Activated naive CD8-positive, alpha-beta T cell treated with anti-CD3 and anti-CD28 coated beads for 36 hours (primary cell): Measurements from ENCODE around the gene GALNT2. TPM values are rescaled to one million over a fixed set of nuclear protein-coding genes. Genes with fewer than 3 reads are reported as not detected.

Experiments
- DNase-seq: peaks from one replicate; pipeline ENCODE4 v3.0.0; 2021
- H3K27ac Mint-ChIP-seq: one replicate; pipeline ENCODE4 v1.8.0; 2022; ENCODE audit warnings: mild to moderate bottlenecking, moderate library complexity, mixed read lengths
- H3K27me3 Mint-ChIP-seq: one replicate; pipeline ENCODE4 v1.8.0; 2022; ENCODE audit warnings: mild to moderate bottlenecking, mixed read lengths
- H3K36me3 Mint-ChIP-seq: one replicate; pipeline ENCODE4 v1.8.0; 2021; ENCODE audit warnings: mild to moderate bottlenecking, mixed read lengths
- H3K4me1 Mint-ChIP-seq: one replicate; pipeline ENCODE4 v1.8.0; 2021; ENCODE audit warnings: mixed read lengths
- H3K4me3 Mint-ChIP-seq: one replicate; pipeline ENCODE4 v1.8.0; 2022; ENCODE audit warnings: mild to moderate bottlenecking, moderate library complexity, mixed read lengths
- H3K9me3 Mint-ChIP-seq: one replicate; pipeline ENCODE4 v1.8.0; 2022; ENCODE audit warnings: mixed read lengths
- total RNA-seq, 2 experiments: library from RNA; stranded (reverse); gene quantifications; one replicate each; pipeline ENCODE4 v1.2.3, GENCODE V29; 2021

Gene GALNT2
- total RNA-seq, 2 experiments from 2014 or later = 46.5 to 48.2 TPM

- DNase-seq = no peak
- peaks cover 49% of the 10 kb centered on the region for H3K36me3 Mint-ChIP-seq
- peaks cover 2% of the 10 kb centered on the region for H3K9me3 Mint-ChIP-seq
- H3K4me1 Mint-ChIP-seq = peaks cover 58% of the 10 kb centered on the region
- H3K27me3 Mint-ChIP-seq = no peaks in the 10 kb centered on the region
- no peak overlapping the region for H3K27ac Mint-ChIP-seq
- H3K4me3 Mint-ChIP-seq = no peak overlapping the region
Observed at GRCh38 chr1:230212405-230212936, 145.4 kb downstream of the GALNT2 start.

DNA sequence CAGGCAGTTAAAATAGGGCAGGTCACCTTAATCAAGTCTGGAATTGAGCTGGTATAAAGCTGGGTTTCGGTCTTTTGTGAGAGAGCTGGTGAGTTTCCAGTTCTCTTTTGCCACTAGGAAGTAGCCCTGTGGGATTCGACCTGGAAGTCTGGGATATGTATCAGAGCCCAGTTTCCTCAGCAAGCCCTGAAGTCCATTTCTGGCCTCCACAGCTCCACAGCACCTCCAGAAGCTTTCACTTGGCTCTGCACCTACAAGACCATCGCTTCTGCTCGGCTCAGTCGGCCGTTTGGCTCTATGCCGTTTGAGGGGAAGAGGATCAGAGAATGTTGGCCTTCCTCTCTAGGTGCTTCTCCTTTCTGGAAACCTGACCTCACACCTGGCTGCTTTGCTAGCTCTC is 148.0 kb downstream of the GALNT2 start:
- Mint-ChIP-seq H3K27ac (no peak overlapping the region), H3K36me3 (peaks cover 48% of the 10 kb centered on the region), H3K4me1 (peaks cover 43% of the 10 kb centered on the region), H3K27me3 (no peaks in the 10 kb centered on the region), H3K9me3 (peaks cover 2% of the 10 kb centered on the region), H3K4me3 (no peak overlapping the region)
- DNase-seq = no peak

DNA sequence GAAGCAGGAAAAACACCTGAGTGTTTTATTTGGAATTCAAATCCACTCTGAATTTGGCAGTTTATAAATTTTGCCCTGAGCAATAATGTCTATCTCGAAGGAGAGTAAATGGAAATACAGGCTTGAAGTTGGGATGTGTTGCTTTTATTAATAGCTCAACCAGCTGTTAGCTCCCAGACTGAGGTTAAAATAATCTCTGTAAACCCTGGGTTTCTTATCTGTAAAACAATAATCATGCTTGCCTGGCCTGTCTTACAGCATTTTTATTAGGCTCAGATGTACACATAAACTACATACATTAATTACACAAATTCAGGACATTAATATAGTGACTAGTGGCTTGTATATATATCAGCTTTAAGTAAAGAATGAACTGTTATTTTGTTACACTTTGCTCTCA is 148.5 kb downstream of the GALNT2 start:
- Mint-ChIP-seq H3K36me3 (peaks cover 48% of the 10 kb centered on the region), H3K27ac (no peak overlapping the region)

DNA sequence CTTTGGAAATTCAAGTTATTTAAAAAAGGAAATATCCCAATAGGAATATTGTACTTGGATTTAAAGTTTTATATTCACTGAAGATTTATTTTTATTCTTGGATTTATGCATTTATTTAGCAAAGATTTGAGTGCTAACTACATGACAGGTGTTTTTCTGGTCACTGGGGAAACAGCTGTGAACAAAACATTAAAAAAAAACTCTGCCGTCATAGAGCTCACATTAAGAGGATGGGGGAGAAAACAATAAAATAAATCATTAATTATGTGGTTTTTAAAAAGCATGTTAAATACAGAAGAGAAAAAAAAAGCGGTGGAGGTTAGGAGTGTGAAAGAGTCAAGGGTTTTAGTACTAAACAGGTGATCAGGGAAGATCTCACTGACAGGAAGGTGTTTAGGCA is 149.9 kb downstream of the GALNT2 start:
- peaks cover 45% of the 10 kb centered on the region for H3K4me1 Mint-ChIP-seq
- H3K27ac Mint-ChIP-seq = no peak overlapping the region
- H3K9me3 Mint-ChIP-seq = peaks cover 2% of the 10 kb centered on the region
- peaks cover 42% of the 10 kb centered on the region for H3K36me3 Mint-ChIP-seq
- no peak overlapping the region for H3K4me3 Mint-ChIP-seq
- no peak for DNase-seq
- no peaks in the 10 kb centered on the region for H3K27me3 Mint-ChIP-seq

More for the DNA sequence above, 148.5 kb downstream of the GALNT2 start:
- Mint-ChIP-seq H3K4me1 (peaks cover 42% of the 10 kb centered on the region), H3K9me3 (peaks cover 2% of the 10 kb centered on the region), H3K4me3 (no peak overlapping the region), H3K27me3 (no peaks in the 10 kb centered on the region)
- DNase-seq = no peak

DNA sequence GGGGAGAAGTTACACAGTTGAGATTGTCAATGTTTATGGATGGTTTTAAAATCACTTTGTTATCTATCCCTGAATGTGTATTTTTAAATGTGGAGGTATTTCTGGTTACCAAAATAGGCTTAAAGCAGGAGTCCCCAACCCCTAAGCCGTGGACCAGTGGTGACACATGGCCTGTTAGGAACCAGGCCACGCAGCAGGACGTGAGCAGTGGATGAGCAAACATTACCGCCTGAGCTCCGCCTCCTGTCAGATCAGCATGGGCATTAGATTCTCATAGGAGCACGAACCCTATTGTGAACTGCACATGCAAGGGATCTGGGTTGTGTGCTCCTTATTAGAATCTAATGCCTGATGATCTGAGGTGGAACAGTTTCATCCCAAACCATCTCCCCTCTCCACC is 151.6 kb downstream of the GALNT2 start:
- no peak for DNase-seq
- H3K4me1 Mint-ChIP-seq = peaks cover 27% of the 10 kb centered on the region
- H3K4me3 Mint-ChIP-seq = no peak overlapping the region
- peaks cover 26% of the 10 kb centered on the region for H3K36me3 Mint-ChIP-seq
- H3K27ac Mint-ChIP-seq = no peak overlapping the region
- H3K9me3 Mint-ChIP-seq = no peaks in the 10 kb centered on the region
- H3K27me3 Mint-ChIP-seq = no peaks in the 10 kb centered on the region

DNA sequence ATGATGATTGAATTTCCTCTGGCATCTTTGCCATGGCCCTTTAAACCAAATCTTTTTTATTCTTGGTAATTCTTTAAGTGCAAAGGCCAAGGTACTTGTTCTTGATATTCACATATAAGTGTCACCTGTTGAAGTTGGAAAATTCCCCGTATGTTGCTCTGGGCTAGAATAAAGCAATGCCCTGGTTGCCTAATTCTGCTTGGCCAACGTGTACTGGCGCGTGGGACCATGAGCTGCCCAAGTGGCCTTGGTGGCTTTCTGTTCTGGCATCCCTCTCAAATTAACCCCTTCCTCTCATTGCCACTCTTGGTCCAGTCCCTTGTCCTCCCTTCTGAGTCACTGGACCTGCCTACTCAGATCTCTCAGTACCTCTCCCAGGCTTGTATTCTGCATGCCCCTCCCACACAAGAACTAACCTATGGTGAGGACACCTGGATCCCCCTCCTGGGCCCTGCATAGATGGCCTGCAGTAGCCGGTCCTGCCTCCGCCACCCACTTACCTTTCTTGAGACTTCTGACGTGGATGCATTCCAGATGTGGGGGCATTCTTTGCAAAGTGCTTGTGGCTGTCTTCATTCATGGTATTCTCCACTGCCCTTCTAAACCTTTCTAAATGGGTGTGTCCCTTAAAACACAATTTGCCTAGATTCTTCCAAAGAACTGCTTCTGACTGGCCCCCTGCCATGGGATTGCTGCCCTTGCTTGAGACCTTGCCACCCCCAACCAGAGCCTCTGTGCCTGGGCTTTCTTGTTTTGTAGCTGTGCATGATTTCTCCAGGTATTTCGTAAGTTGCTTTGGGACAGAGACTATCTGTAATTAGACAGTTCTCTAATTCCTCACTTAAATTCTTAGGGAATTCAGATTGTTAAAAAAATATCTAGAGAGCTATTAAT is 152.4 kb downstream of the GALNT2 start:
- Mint-ChIP-seq H3K4me3 (no peak overlapping the region), H3K27me3 (no peaks in the 10 kb centered on the region), H3K27ac (no peak overlapping the region), H3K36me3 (peaks cover 24% of the 10 kb centered on the region), H3K9me3 (no peaks in the 10 kb centered on the region), H3K4me1 (peaks cover 26% of the 10 kb centered on the region)
- no peak for DNase-seq

- Mint-ChIP-seq H3K4me1 (peaks cover 25% of the 10 kb centered on the region), H3K9me3 (no peaks in the 10 kb centered on the region), H3K4me3 (no peak overlapping the region), H3K36me3 (peaks cover 26% of the 10 kb centered on the region), H3K27me3 (no peaks in the 10 kb centered on the region), H3K27ac (no peak overlapping the region)
- DNase-seq = no peak
Observed at GRCh38 chr1:230220478-230220877, 153.4 kb downstream of the GALNT2 start.

- Mint-ChIP-seq H3K9me3 (no peaks in the 10 kb centered on the region), H3K4me1 (peaks cover 23% of the 10 kb centered on the region), H3K36me3 (peaks cover 26% of the 10 kb centered on the region), H3K4me3 (no peak overlapping the region), H3K27ac (no peak overlapping the region), H3K27me3 (no peaks in the 10 kb centered on the region)
- DNase-seq = no peak
Observed at GRCh38 chr1:230220907-230221306, 153.9 kb downstream of the GALNT2 start.

DNA sequence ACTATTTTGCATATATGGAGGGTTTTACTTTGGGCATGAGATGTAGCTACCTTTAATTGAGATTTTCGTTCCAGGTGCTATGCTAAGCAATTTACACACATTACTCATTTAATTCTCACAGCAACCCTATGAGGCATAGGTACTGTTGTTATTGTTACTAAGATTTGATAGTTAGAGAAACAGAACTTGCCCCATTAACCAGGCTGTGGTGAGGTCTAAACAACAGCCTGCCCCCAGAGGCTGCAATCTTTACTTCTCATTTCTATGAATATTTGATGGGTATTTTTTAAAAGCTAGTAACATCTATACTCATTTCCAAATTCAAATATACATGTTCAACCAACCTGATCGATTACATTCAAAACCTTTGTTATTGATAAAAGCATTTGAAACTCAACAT is 155.6 kb downstream of the GALNT2 start:
- Mint-ChIP-seq H3K27ac (no peak overlapping the region), H3K4me1 (peaks cover 20% of the 10 kb centered on the region), H3K4me3 (no peak overlapping the region), H3K27me3 (no peaks in the 10 kb centered on the region), H3K9me3 (no peaks in the 10 kb centered on the region), H3K36me3 (peaks cover 22% of the 10 kb centered on the region)
- no peak for DNase-seq

- no peak overlapping the region for H3K4me3 Mint-ChIP-seq
- peak overlapping the region; percentile 3 for H3K27ac Mint-ChIP-seq
- no peak for DNase-seq
- H3K27me3 Mint-ChIP-seq = no peaks in the 10 kb centered on the region
- no peaks in the 10 kb centered on the region for H3K9me3 Mint-ChIP-seq
- peaks cover 19% of the 10 kb centered on the region for H3K4me1 Mint-ChIP-seq
- peaks cover 16% of the 10 kb centered on the region for H3K36me3 Mint-ChIP-seq
Observed at GRCh38 chr1:230224101-230224960, 157.3 kb downstream of the GALNT2 start.

- no peaks in the 10 kb centered on the region for H3K9me3 Mint-ChIP-seq
- H3K4me1 Mint-ChIP-seq = peaks cover 9% of the 10 kb centered on the region
- DNase-seq = no peak
- H3K4me3 Mint-ChIP-seq = no peak overlapping the region
- no peaks in the 10 kb centered on the region for H3K27me3 Mint-ChIP-seq
- H3K36me3 Mint-ChIP-seq = peaks cover 16% of the 10 kb centered on the region
- H3K27ac Mint-ChIP-seq = no peak overlapping the region
Observed at GRCh38 chr1:230226007-230226800, 159.2 kb downstream of the GALNT2 start.

DNA sequence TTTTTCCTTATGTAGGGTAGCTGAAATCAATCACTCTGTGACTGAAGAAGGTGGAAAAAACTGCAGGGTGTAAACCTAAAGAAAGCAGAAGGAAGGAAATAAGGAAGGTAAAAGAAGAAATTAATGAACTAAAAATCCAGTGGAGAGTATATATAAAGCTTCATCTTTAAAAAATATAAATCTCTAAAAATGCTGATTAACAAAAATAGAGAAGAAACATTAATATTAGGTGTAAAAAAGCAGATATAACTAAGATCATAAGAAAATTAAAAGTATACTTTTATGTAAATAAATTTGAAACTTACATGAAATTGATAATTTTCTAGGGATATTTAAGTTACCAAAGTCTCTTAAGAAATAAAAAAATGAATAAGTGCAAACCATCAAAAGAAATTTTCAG is 159.8 kb downstream of the GALNT2 start:
- peaks cover 13% of the 10 kb centered on the region for H3K4me1 Mint-ChIP-seq
- no peaks in the 10 kb centered on the region for H3K9me3 Mint-ChIP-seq
- H3K27ac Mint-ChIP-seq = no peak overlapping the region
- no peak for DNase-seq
- H3K27me3 Mint-ChIP-seq = no peaks in the 10 kb centered on the region
- H3K36me3 Mint-ChIP-seq = peaks cover 17% of the 10 kb centered on the region
- no peak overlapping the region for H3K4me3 Mint-ChIP-seq

DNA sequence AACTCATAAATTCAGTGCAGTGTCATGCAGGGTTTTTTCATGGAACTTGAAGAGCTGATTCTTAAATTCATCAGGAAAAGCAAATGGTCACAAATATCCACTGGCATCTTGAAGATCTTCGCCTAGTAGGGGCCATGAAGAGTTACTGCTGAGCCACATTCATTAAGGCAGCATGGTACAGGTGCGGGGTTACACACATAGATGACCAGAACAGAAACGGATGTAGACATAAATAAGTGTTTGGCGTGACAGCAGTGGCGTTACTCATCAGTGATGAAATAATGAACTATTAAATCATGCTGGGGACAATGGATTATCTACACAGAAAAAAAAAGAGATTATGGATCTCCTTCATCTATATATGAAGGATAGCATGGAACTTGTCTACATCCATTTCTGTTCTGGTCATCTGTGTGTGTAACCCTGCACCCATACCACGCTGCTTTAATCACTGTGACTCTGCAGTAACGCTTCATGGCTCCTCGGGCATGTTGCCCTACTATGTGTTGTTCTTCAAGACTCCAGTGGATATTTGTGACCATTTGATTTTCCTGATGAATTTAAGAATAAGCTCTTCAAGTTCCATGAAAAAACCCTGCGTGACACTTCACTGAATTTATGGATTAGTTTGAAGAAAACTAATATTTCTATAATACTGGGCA is 161.3 kb downstream of the GALNT2 start:
- Mint-ChIP-seq H3K4me3 (no peak overlapping the region), H3K27ac (no peak overlapping the region), H3K36me3 (peaks cover 17% of the 10 kb centered on the region), H3K4me1 (peaks cover 13% of the 10 kb centered on the region), H3K27me3 (no peaks in the 10 kb centered on the region), H3K9me3 (no peaks in the 10 kb centered on the region)
- DNase-seq = no peak

DNA sequence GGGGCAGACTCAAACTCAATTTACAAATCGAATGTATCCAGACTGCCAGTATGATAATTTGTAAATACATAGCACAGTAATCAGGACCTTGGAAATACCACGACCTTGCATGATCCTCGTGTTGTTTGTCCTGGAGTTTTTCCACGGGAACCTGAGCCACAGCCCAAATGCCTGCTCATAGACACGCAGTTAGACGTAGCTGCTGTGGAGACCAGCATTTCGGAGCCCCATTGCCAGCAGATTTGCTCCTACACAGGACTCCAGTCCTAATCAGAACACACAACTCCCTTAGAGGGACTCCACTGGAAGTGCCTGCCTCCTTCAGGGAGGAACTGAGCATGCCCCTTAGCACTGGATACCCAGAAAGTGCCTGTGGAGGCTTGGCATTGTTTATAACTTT is 163.2 kb downstream of the GALNT2 start:
- H3K27me3 Mint-ChIP-seq = no peaks in the 10 kb centered on the region
- H3K36me3 Mint-ChIP-seq = peaks cover 12% of the 10 kb centered on the region
- H3K4me1 Mint-ChIP-seq = peaks cover 14% of the 10 kb centered on the region
- no peak for DNase-seq
- H3K9me3 Mint-ChIP-seq = no peaks in the 10 kb centered on the region
- H3K4me3 Mint-ChIP-seq = no peak overlapping the region
- H3K27ac Mint-ChIP-seq = no peak overlapping the region
